PC-9 (cell line): ENCODE measurements around the gene CRISP1. TPM values are rescaled to one million over a fixed set of nuclear protein-coding genes. Genes with fewer than 3 reads are reported as not detected.

ENCODE experiments used
- BruUV-seq: library from RNA; stranded (reverse); fragments of 400-500 nt; replicated peaks from 2 replicates; lab custom pipeline; 2021; lab: Mats Ljungman, UMichigan
- CTCF ChIA-PET: fragments of 300-600 bp; sonication (Branson Sonifier 250); formaldehyde crosslinking; loops from one replicate; lab custom pipeline; 2022; ENCODE audit warnings: antibody characterized with exemption; lab: Charles Lee
- POLR2A ChIA-PET: fragments of 300-600 bp; sonication (Branson Sonifier 250); formaldehyde crosslinking; loops from one replicate; lab custom pipeline; 2022; ENCODE audit warnings: antibody characterized with exemption; ENCODE audit not compliant: unreplicated experiment; lab: Charles Lee
- DNase-seq, 2 experiments: peaks; one replicate each; pipeline versions ENCODE4 v3.0.0 to v3.0.0-alpha.2; 2015 to 2022; ENCODE audit warnings: mixed read lengths in 1 of 2
- H2AFZ ChIP-seq: fragments of 200-600 bp; sonication (generic); 2 replicates; pipeline ENCODE4 v1.8.1; 2017; ENCODE audit warnings: antibody characterized with exemption
- H3F3A ChIP-seq: fragments of 200-600 bp; sonication (generic); 2 replicates; pipeline ENCODE4 v1.8.1; 2017; ENCODE audit warnings: antibody characterized with exemption, mild to moderate bottlenecking, low read depth; ENCODE audit not compliant: insufficient read depth
- H3K27ac ChIP-seq: fragments of 200-600 bp; sonication (generic); 2 replicates; pipeline ENCODE4 v1.6.1; 2016; ENCODE audit warnings: mixed run types
- H3K27me3 ChIP-seq: fragments of 200-600 bp; sonication (generic); 2 replicates; pipeline ENCODE4 v1.6.1; 2016; ENCODE audit warnings: low read depth, mixed run types; ENCODE audit not compliant: insufficient read depth
- H3K36me3 ChIP-seq: fragments of 200-600 bp; sonication (generic); 2 replicates; pipeline ENCODE4 v1.6.1; 2016; ENCODE audit warnings: low read depth, mixed run types
- H3K4me1 ChIP-seq: fragments of 200-600 bp; sonication (generic); replicated peaks from 2 replicates; pipeline ENCODE4 v1.6.1; 2016; ENCODE audit warnings: mixed run types; ENCODE audit not compliant: insufficient read depth
- H3K4me2 ChIP-seq: fragments of 200-600 bp; sonication (generic); 2 replicates; pipeline ENCODE4 v1.6.1; 2017; ENCODE audit warnings: mixed run types
- H3K4me3 ChIP-seq: fragments of 200-600 bp; sonication (generic); 2 replicates; pipeline ENCODE4 v1.6.1; 2016; ENCODE audit warnings: mixed run types
- H3K79me2 ChIP-seq: fragments of 200-600 bp; sonication (generic); 2 replicates; pipeline ENCODE4 v1.6.1; 2017; ENCODE audit warnings: low read depth, mixed run types
- H3K9me2 ChIP-seq: fragments of 200-600 bp; sonication (generic); 2 replicates; pipeline ENCODE4 v1.8.1; 2017; ENCODE audit warnings: mild to moderate bottlenecking; ENCODE audit not compliant: insufficient read depth
- H3K9me3 ChIP-seq: fragments of 200-600 bp; sonication (generic); 2 replicates; pipeline ENCODE4 v1.8.1; 2016; ENCODE audit warnings: low read depth; ENCODE audit not compliant: insufficient read depth
- H4K20me1 ChIP-seq: fragments of 200-600 bp; sonication (generic); 2 replicates; pipeline ENCODE4 v1.8.1; 2017; ENCODE audit not compliant: insufficient read depth
- EZH2 ChIP-seq: fragments of 200-600 bp; sonication (generic); IDR thresholded peaks from 2 replicates; pipeline ENCODE4 v1.8.0; 2017; ENCODE audit warnings: antibody characterized with exemption, low read depth
- intact Hi-C: fragments of 100-400 bp; cut with micrococcal nuclease; formaldehyde crosslinking; loops from one replicate; pipeline ENCODE4 v1.10.0; 2022; ENCODE audit not compliant: unreplicated experiment
- total RNA-seq: library from RNA; stranded (reverse); gene quantifications from 2 replicates; pipeline ENCODE4 v1.2.3, GENCODE V29; 2021
- TF ChIP-seq, protein P1 (sequence below): fragments of 200-600 bp; sonication (generic); conservative IDR thresholded peaks from 2 replicates; pipeline ENCODE4 v1.6.1; 2017; ENCODE audit warnings: mixed run types, antibody characterized with exemption, mild to moderate bottlenecking, moderate library complexity

Gene CRISP1
- total RNA-seq, 1 experiment from 2014 or later = not detected

DNA sequence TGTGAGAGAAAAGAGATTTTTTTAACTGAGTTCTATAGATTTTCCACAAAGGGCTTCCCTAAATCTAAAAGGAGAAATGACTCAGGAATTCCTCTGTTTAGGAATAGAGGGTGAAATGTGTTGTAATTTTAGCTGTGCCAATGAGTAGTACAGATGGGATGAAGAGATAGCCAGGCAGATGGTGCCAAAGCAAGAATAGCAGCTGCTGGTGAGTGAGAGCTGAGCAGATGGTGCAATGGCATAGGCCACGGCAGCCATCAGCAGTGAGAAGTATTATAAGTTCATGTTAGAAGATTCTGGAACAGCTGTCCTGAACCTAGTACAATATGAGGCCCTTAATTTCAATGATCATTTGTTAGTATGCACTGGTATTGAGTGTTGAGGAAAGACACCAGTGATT lies 40.2 kb upstream of the CRISP1 start:
- H3K27ac ChIP-seq = no peak overlapping the region
- no peaks in the 10 kb centered on the region for H3K9me2 ChIP-seq
- H3K9me3 ChIP-seq = no peaks in the 10 kb centered on the region
- intact Hi-C loops = no loop called here
- TF ChIP-seq, protein P1, sequence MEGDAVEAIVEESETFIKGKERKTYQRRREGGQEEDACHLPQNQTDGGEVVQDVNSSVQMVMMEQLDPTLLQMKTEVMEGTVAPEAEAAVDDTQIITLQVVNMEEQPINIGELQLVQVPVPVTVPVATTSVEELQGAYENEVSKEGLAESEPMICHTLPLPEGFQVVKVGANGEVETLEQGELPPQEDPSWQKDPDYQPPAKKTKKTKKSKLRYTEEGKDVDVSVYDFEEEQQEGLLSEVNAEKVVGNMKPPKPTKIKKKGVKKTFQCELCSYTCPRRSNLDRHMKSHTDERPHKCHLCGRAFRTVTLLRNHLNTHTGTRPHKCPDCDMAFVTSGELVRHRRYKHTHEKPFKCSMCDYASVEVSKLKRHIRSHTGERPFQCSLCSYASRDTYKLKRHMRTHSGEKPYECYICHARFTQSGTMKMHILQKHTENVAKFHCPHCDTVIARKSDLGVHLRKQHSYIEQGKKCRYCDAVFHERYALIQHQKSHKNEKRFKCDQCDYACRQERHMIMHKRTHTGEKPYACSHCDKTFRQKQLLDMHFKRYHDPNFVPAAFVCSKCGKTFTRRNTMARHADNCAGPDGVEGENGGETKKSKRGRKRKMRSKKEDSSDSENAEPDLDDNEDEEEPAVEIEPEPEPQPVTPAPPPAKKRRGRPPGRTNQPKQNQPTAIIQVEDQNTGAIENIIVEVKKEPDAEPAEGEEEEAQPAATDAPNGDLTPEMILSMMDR = no peak
- TF ChIP-seq EZH2 = no peak
- no peaks in the 10 kb centered on the region for H3K4me1 ChIP-seq
- no peak overlapping the region for H2AFZ ChIP-seq
- DNase-seq = no peak
- no TSS peak for BruUV-seq
- no peaks in the 10 kb centered on the region for H3K36me3 ChIP-seq
- no peak overlapping the region for H3K4me2 ChIP-seq
- no peaks in the 10 kb centered on the region for H4K20me1 ChIP-seq
- no peaks in the 10 kb centered on the region for H3K79me2 ChIP-seq
- no peak overlapping the region for H3K4me3 ChIP-seq
- ChIA-PET POLR2A (no interaction called here), CTCF (no interaction called here)
- no peaks in the 10 kb centered on the region for H3K27me3 ChIP-seq
- H3F3A ChIP-seq = no peaks in the 10 kb centered on the region

DNA sequence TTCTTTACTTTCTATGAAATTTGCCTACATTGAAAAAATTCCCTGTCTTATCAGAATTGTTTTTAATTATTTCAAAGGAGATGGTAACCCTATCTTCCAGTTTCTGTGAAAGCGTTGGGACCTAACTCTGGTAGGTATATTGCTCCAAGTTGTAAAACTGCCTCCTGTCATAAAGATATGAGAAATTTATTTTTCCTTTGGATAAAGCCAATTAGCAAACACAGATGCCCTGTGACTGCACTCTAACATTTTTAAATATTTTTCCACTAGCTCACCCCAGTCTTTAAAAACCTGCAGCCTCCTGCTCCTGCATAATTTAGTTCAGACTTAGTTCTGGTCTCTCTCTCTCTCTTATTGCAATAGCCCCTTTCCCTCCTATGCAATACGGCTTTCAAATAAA lies 39.0 kb upstream of the CRISP1 start:
- DNase-seq = no peak
- Histone ChIP-seq H3K4me2 (no peak overlapping the region), H3K27me3 (no peaks in the 10 kb centered on the region), H3K27ac (no peak overlapping the region), H2AFZ (no peak overlapping the region), H3F3A (no peaks in the 10 kb centered on the region), H3K4me3 (no peak overlapping the region), H4K20me1 (no peaks in the 10 kb centered on the region), H3K9me3 (no peaks in the 10 kb centered on the region), H3K4me1 (no peaks in the 10 kb centered on the region), H3K79me2 (no peaks in the 10 kb centered on the region), H3K9me2 (no peaks in the 10 kb centered on the region), H3K36me3 (no peaks in the 10 kb centered on the region)
- TF ChIP-seq, protein P1 = no peak
- no peak for TF ChIP-seq EZH2
- CTCF ChIA-PET = no interaction called here
- intact Hi-C loops = no loop called here
- POLR2A ChIA-PET = no interaction called here
- no TSS peak for BruUV-seq

- BruUV-seq = no TSS peak
- POLR2A ChIA-PET = no interaction called here
- CTCF ChIA-PET = no interaction called here
Measured at GRCh38 chr6:49902856-49903255, 36.5 kb upstream of the CRISP1 start.

More at GRCh38 chr6:49902856-49903255, 36.5 kb upstream of the CRISP1 start:
- intact Hi-C loops = no loop called here
- no peak for DNase-seq
- no peak overlapping the region for H3K27ac ChIP-seq
- H3K9me3 ChIP-seq = no peaks in the 10 kb centered on the region; the same call in 1 of the 2 replicates
- H3K4me3 ChIP-seq = no peak overlapping the region
- H3K9me2 ChIP-seq = no peaks in the 10 kb centered on the region
- no peaks in the 10 kb centered on the region for H4K20me1 ChIP-seq
- no peaks in the 10 kb centered on the region for H3K27me3 ChIP-seq
- no peaks in the 10 kb centered on the region for H3F3A ChIP-seq
- no peaks in the 10 kb centered on the region for H3K4me1 ChIP-seq
- H3K36me3 ChIP-seq = no peaks in the 10 kb centered on the region
- no peak overlapping the region for H2AFZ ChIP-seq
- H3K4me2 ChIP-seq = no peak overlapping the region
- TF ChIP-seq, protein P1 = no peak
- TF ChIP-seq EZH2 = no peak
- no peaks in the 10 kb centered on the region for H3K79me2 ChIP-seq
